ENCODE measurements around the gene PLA2G10.

DNA sequence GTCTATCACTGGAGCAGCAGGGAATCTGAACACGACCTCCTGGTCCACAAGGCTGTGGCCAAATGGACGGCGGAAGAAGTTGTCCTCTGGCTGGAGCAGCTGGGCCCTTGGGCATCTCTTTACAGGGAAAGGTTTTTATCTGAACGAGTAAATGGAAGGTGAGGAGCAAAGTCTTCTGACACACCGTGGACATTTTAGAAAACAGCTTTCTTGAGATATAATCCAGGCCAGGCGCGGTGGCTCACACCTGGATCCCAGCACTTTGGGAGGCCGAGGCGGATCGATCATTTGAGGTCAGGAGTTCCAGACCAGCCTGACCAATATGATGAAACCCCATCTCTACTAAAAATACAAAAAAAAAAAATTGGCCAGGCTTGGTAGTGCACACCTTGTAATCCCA lies 44.3 kb downstream of the PLA2G10 start:
- TF ChIP-seq, protein P1, sequence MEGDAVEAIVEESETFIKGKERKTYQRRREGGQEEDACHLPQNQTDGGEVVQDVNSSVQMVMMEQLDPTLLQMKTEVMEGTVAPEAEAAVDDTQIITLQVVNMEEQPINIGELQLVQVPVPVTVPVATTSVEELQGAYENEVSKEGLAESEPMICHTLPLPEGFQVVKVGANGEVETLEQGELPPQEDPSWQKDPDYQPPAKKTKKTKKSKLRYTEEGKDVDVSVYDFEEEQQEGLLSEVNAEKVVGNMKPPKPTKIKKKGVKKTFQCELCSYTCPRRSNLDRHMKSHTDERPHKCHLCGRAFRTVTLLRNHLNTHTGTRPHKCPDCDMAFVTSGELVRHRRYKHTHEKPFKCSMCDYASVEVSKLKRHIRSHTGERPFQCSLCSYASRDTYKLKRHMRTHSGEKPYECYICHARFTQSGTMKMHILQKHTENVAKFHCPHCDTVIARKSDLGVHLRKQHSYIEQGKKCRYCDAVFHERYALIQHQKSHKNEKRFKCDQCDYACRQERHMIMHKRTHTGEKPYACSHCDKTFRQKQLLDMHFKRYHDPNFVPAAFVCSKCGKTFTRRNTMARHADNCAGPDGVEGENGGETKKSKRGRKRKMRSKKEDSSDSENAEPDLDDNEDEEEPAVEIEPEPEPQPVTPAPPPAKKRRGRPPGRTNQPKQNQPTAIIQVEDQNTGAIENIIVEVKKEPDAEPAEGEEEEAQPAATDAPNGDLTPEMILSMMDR (IDR thresholded peaks at IDR 0.05) = no peak
- no peak for TF ChIP-seq POLR2A (IDR thresholded peaks at IDR 0.05)
- no peak for TF ChIP-seq EP300 (IDR thresholded peaks at IDR 0.05)
